ENCODE measurements around the gene KCTD13.
"Not testable (repeated sequence)": the region's sequence is repeated elsewhere in the genome, so short reads cannot be mapped to it uniquely, and the experiment has no call there.

KCTD13 gene, protein sequence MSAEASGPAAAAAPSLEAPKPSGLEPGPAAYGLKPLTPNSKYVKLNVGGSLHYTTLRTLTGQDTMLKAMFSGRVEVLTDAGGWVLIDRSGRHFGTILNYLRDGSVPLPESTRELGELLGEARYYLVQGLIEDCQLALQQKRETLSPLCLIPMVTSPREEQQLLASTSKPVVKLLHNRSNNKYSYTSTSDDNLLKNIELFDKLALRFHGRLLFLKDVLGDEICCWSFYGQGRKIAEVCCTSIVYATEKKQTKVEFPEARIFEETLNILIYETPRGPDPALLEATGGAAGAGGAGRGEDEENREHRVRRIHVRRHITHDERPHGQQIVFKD

GRCh38 chr16:29925781-29926710 is at the start of gene KCTD13:
Gene KCTD13, minus strand, starts transcription at chr16:29926226. Its CDS starts 193 bp downstream, at chr16:29926033.
- DNase-seq (ENCODE audit: low read depth): no peak

DNA sequence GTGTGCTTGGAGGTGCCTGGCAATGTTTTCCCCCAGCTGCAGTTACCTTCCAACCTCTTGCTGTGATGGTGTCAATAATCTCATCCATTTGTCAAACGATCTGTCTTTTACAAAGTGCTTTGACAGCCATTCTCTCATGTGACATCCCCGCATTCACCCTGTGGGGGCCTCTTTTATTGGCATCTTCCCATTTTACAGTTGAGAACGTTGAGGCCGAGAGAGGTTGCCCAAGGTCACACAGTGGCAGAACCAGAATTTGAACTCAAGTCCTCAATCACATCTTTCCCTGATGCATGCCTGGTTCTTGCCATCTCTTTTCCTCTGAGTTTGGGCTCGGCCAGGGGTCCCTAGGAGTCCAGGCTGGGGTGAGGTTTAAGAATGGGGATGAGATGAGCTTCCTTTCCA is 49.1 kb upstream of the KCTD13 start:
- DNase-seq (ENCODE audit: low read depth): no peak

DNA sequence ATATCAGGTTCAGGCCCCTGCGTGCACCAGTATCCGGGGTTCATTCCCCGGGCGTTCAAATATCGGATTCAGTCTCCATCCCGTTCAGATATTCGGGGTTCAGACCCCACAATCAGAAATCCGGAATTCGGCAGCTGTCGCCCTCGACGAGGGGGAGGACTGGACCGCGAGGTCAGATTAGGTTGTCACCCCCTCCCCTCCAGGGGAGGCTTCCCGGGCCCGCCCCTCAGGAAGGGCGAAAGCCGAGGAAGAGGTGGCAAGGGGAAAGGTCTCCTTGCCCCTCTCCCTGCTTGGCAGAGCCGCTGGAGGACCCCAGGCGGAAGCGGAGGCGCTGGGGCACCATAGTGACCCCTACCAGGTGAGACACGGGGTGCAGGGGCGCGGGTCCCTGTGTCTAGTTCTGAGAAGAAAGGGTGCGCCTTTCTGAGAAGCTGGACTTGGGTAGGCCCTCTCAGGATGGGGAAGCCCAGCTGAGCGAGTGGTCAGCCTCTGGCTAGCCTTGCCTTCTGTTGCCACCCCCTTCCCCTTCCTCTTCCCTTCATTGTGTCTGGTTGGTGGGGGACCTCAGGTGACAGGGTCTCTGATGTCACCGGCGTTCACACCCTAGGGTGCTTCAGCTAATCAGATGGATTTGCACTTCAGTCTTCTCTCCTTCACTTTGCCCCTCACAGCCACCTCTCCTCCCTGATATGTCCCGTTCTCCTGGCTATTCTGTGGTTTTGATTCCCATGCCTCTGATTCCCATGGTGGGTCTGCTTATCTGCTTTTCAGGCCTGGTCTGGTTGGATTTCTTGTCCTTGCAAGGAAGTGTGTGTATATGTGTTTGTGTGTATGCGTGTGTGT is 48.5 kb upstream of the KCTD13 start:
- DNase-seq (ENCODE audit: low read depth): no peak

DNA sequence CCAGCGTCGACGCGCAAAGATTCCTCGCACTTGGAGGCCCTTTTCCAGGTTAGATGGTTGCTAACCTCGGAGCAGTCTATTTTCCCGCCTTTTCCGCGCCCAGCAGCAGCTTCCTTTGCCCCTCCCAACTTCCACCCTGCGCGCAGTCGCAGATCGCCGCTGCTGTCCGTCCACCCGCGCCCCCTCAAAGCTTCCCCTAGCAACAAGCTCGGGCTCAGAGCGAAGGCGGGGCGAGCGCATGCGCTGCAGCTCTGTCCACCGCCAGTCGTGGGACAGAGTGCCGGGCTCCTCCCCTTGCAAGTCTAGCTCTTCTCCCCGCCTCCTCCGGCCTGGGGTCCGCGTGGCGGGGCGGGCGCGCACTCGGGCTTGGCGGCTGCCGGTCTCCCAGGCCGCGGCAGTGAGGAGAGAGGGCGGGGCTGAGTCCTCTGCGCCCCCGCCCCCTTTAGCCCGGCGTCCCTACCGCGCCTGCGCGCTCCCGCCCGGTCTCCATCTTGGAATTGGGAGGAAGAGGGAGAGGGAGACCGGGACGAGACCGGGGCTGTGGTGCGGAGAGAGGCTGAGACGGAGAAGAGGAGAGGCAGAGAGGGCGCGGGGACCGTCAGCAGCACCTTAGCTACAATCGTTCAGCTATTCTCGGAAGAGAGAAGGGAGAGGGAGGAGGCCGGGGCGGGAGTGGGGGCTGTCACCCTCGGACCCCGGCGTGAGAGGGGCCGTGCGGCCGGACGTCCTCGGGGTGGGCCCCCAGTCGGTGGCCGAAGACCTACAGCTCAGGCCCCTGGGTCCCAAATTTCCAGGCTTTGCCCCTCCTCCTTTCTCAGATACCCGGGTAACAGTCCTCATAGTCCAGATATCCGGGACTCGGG is 47.6 kb upstream of the KCTD13 start, which contains the start of gene TAOK2:
TSS of gene TAOK2 (plus strand) at position 485 of the 863 bp plus-strand sequence. CDS start 3,905 bp downstream, outside the sequence.
- peak; percentile 84 for DNase-seq (ENCODE audit: low read depth)

DNA sequence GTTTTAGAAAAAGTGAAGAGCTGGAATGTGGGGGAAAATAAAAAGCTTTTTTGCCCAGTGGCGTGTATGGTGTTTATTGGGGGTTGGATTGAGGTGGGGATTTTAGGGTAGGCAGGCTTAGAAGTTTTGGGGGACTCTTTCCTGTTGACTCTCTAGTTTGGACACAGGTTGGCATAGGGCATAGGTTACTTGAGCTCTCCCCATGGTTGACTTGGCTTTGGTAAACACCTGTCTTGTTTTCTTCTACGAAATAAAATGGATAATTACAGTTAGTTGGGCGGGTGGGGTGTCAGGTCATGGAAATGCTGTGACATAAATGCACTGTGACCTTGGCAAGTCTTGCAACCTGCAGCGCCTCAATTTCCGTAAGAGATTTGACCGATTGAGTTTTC is 47.0 kb upstream of the KCTD13 start:
- no peak for DNase-seq (ENCODE audit: low read depth)

GRCh38 chr16:29972500-29972899 is 46.5 kb upstream of the KCTD13 start:
- DNase-seq (ENCODE audit: low read depth): no peak

- no peak for DNase-seq (ENCODE audit: low read depth)
Measured at GRCh38 chr16:29971304-29971703, 45.3 kb upstream of the KCTD13 start.

- DNase-seq (ENCODE audit: low read depth): no peak
Measured at GRCh38 chr16:29968205-29968604, 42.2 kb upstream of the KCTD13 start.

DNA sequence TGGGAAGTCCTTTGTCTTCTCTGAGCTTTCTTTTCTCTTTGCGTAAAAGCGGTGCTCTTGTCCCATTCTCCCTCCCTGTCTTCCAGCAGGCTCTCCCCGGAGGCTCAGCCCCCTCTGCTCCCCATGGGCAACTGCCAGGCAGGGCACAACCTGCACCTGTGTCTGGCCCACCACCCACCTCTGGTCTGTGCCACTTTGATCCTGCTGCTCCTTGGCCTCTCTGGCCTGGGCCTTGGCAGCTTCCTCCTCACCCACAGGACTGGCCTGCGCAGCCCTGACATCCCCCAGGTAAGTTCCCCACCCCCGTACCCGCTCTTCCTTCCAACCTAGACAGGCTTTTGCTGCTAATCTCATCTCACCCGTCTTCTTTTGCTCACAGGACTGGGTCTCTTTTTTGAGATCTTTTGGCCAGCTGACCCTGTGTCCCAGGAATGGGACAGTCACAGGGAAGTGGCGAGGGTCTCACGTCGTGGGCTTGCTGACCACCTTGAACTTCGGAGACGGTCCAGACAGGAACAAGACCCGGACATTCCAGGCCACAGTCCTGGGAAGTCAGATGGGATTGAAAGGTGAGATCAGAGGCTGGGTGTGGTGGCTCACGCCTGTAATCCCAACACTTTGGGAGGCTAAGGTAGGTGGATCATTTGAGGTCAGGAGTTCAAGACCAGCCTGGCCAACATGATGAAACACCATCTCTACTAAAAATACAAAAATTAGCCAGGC is 37.2 kb upstream of the KCTD13 start:
- DNase-seq (ENCODE audit: low read depth): no peak

- DNase-seq (ENCODE audit: low read depth): no peak
Measured at GRCh38 chr16:29962344-29962994, 36.4 kb upstream of the KCTD13 start.

DNA sequence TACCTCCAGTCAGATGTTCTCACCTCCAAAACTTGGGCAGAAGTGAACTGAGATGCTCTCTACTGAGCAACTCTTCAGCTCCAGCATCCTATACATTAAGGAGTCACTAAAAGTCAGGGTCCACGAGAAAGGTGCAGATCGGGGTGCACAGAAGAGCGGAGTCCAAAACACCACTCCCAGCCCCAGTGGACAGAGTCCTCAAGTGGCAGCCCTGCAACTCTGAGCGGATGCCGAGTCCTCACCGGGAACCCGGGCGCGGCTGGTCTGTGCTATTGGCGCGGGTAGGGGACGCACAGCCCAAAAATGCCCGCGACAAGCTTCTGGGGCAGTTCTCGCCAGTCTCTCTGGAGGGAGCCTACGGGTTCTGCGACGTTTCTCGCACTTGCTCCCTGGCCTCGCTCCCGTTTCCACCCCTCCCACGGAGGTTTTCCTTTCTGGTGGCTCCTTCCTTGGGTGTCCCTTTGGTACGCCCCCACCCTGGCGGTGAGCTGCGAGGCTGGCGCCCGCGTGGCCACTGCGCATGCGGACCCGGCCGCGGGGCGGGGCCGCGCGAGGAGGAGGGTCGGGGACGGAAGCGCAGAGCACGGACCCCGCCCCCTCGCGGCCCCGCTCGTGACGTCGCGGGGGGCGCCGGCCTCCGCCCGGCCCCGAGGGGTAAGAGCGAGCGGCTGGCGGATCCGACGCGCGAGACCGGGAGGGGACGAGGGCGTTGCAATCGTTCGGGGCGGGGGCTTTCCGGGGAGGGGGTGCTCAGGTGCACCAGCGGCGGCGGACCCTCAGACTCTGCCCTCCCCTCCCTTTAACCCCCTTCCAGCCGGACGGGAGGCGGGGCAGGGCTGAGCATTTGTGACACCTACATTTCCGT is 35.7 kb upstream of the KCTD13 start, which contains the start of gene TMEM219:
TSS of gene TMEM219 (plus strand) at position 601 of the 865 bp plus-strand sequence. CDS start 1,065 bp downstream, outside the sequence.
- peak; percentile 62 for DNase-seq (ENCODE audit: low read depth)

DNA sequence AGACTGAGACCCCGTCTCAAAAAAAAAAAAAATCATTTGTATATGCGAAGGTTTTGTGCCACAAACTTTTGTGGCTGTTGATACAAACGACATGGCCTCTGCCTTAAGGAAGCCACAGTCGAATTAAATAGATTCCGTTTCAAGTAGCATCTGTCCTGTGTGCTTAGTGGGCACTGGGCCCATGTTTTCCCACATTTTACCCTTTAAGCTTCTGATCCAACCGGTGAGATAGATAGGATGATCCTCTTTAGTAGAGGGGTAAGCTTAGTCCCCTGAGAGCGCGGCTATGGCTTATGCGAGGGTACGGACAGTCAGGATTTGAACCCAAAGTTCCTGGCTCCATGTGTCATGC is 35.1 kb upstream of the KCTD13 start:
- DNase-seq (ENCODE audit: low read depth): no peak

- DNase-seq (ENCODE audit: low read depth): not testable (repeated sequence)
Measured at GRCh38 chr16:29959821-29960220, 33.8 kb upstream of the KCTD13 start.

- no peak for DNase-seq (ENCODE audit: low read depth)
Measured at GRCh38 chr16:29959293-29959692, 33.3 kb upstream of the KCTD13 start.

DNA sequence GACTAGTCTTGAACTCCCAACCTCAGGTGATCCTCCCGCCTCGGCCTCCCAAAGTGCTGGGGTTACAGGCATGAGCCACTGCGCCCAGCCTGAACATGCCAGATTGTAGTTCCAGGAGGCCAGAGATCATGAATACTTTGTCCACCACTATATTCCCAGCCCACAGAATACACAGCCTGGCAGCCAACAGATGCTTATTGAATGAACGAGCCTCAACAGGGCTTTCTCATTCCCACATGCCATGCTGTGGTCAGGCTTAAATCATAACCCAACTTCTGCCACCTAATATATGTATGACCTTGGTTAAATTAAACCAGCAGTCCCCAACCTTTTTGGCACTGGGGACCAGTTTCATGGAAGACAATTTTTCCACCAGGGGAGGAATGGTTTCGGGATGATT is 32.7 kb upstream of the KCTD13 start:
- DNase-seq (ENCODE audit: low read depth): no peak

- no peak for DNase-seq (ENCODE audit: low read depth)
Measured at GRCh38 chr16:29951625-29952365, 25.8 kb upstream of the KCTD13 start.

DNA sequence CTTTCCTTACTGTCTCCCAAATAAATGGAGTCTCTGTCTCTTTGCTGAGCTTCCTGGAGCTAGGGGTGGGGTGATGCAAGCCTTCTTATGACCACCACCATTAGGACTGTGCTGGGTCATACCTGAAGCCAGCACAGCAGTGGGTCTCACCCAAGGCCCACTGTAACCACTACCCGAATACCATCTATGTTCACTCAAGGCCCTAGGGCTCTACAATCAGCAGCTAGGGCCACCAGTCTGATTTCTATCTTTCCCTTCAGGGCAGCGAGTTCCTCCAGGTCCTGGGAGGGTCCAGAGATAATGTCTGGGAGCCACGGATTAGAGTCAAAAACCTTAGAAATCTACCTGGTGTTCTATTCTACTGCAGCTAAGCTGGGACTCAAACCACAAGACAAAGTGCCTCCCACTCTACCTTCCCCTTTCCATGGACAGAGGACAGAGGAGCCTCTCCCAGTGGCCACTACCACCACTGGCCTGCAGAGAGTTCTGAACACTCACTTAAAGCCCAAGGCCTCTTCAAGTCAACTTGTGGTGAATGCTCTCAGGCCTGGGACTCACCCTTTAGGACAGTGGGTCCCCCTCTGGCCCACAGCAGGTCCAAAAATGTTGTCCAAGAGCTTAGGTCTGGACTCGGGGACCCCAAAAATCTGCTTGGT is 24.9 kb upstream of the KCTD13 start:
- DNase-seq (ENCODE audit: low read depth): no peak

DNA sequence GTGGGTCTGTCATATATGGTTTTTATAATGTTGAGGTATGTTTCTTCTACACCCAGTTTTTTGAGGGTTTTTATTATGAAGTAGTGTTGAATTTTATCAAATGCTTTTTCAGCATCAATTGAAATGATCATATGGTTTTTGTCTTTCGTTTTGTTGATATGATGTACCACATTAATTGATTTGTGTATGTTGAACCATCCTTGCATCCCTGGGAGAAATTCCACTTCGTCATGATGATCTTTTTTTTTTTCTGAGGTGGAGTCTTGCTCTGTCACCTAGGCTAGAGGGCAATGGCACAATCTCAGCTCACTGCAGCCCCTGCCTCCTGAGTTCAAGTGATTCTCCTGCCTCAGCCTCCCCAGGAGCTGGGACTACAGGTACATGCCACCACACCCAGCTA is 21.9 kb upstream of the KCTD13 start:
- DNase-seq (ENCODE audit: low read depth): no peak
